Panc1 (cell line): ENCODE measurements around the gene GALNT10. TPM values are rescaled to one million over a fixed set of nuclear protein-coding genes. Genes with fewer than 3 reads are reported as not detected.

ENCODE experiments used
- ATAC-seq: fragments of 200-7000 bp; cut with Tn5 transposase; 2 replicates; pipeline ENCODE4 v1.9.1; 2020; ENCODE audit warnings: mild to moderate bottlenecking, moderate library complexity
- BruUV-seq: library from RNA; stranded (reverse); fragments of 400-500 nt; replicated peaks from 2 replicates; lab custom pipeline; 2021; lab: Mats Ljungman, UMichigan
- CTCF ChIA-PET: fragments of 300-600 bp; sonication (Branson Sonifier 250); formaldehyde crosslinking; loops from one replicate; lab custom pipeline; 2022; ENCODE audit warnings: antibody characterized with exemption; lab: Charles Lee
- POLR2A ChIA-PET: fragments of 300-600 bp; sonication (Branson Sonifier 250); formaldehyde crosslinking; loops from one replicate; lab custom pipeline; 2022; ENCODE audit warnings: antibody characterized with exemption; lab: Charles Lee
- DNase-seq: peaks from one replicate; pipeline ENCODE4 v3.0.0-alpha.2; 2010; ENCODE audit warnings: low read depth, low spot score
- H3K27ac ChIP-seq: 2 replicates; pipeline ENCODE4 v1.5.1; 2011; ENCODE audit warnings: mild to moderate bottlenecking, low read length, inconsistent platforms
- H3K27me3 ChIP-seq: fragments of 200-500 bp; sonication (Bioruptor generic); 2 replicates; pipeline ENCODE4 v1.6.0; 2014; ENCODE audit warnings: low read length, inconsistent platforms; ENCODE audit not compliant: control insufficient read depth, insufficient read depth
- H3K36me3 ChIP-seq: fragments of 200-500 bp; sonication (Bioruptor generic); 2 replicates; pipeline ENCODE4 v1.5.1; 2014; ENCODE audit warnings: inconsistent platforms, mild to moderate bottlenecking, low read length, moderate library complexity; ENCODE audit not compliant: control insufficient read depth, insufficient read depth
- H3K4me1 ChIP-seq: 2 replicates; pipeline ENCODE4 v1.5.1; 2011; ENCODE audit warnings: inconsistent platforms, mild to moderate bottlenecking, low read length, moderate library complexity; ENCODE audit not compliant: control insufficient read depth, insufficient read depth
- H3K4me3 ChIP-seq, 2 experiments: 2 replicates each; pipeline ENCODE4 v1.5.1; 2011 to 2012; ENCODE audit warnings: low read depth in 2 of 2, low read length in 2 of 2, mild to moderate bottlenecking in 2 of 2, inconsistent platforms in 1 of 2, moderate library complexity in 1 of 2
- H3K9me3 ChIP-seq: fragments of 200-500 bp; sonication (Bioruptor generic); 2 replicates; pipeline ENCODE4 v1.5.1; 2014; ENCODE audit warnings: low read depth, mild to moderate bottlenecking, inconsistent platforms, low read length, moderate library complexity; ENCODE audit not compliant: control insufficient read depth, insufficient read depth
- POLR2AphosphoS5 ChIP-seq: IDR thresholded peaks from 2 replicates; pipeline ENCODE4 v1.6.1; 2012; ENCODE audit warnings: mild to moderate bottlenecking, low read depth, low read length, moderate library complexity
- SIN3A ChIP-seq: IDR thresholded peaks from 2 replicates; pipeline ENCODE4 v1.6.1; 2012; ENCODE audit warnings: low read depth, mild to moderate bottlenecking, low read length, moderate library complexity, borderline replicate concordance; ENCODE audit not compliant: insufficient read depth
- TCF7L2 ChIP-seq: IDR thresholded peaks from 2 replicates; pipeline ENCODE4 v1.6.1; 2011; ENCODE audit warnings: mild to moderate bottlenecking, low read depth, low read length, inconsistent platforms
- in situ Hi-C: cut with HindIII; loops from 2 replicates; pipeline ENCODE4 v1.10.0; 2016; ENCODE audit warnings: low sequenced_read_pairs, low pct_unique_long_range_greater_than_20kb
- intact Hi-C: fragments of 100-400 bp; cut with micrococcal nuclease; formaldehyde crosslinking; loops from one replicate; pipeline ENCODE4 v1.10.0; 2022; ENCODE audit not compliant: unreplicated experiment
- total RNA-seq: library from RNA; stranded (reverse); gene quantifications from one replicate; pipeline ENCODE4 v1.2.1, GENCODE V29; 2021; ENCODE audit not compliant: unreplicated experiment
- TF ChIP-seq, protein P1 (sequence below): fragments of 450-650 bp; IDR thresholded peaks from 2 replicates; pipeline ENCODE4 v1.5.1; 2017; ENCODE audit warnings: mild to moderate bottlenecking
- TF ChIP-seq, protein P2 (sequence below), 2 experiments: IDR thresholded peaks; 2 replicates each; pipeline ENCODE4 v1.6.1; 2011 to 2012; ENCODE audit warnings: low read depth in 2 of 2, control low read depth in 1 of 2, low read length in 1 of 2, mild to moderate bottlenecking in 1 of 2, moderate library complexity in 1 of 2; ENCODE audit not compliant: insufficient read depth in 1 of 2

The GALNT10 gene
- total RNA-seq, 1 experiment from 2014 or later: 50.5 TPM

DNA sequence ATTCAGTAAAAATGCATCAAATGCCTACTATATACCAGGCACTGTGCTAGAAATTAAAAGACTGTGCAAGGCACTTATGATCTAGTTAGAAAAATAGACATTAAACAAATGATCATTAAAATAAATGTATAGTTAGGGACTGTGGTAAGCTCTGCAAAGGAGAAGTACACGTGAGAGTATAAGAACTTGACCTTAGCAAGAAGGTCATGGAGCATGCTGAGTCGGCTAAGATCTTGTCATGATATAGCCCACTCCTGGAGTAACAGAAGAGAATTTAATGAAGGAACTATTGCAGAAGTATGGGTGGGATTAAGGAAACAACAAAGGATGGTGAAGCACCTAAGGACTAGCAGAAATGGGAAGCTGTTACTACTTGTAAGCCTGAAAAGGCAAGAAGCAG, 231.8 kb downstream of the GALNT10 start:
- no peak for TF ChIP-seq TCF7L2
- TF ChIP-seq, protein P1, sequence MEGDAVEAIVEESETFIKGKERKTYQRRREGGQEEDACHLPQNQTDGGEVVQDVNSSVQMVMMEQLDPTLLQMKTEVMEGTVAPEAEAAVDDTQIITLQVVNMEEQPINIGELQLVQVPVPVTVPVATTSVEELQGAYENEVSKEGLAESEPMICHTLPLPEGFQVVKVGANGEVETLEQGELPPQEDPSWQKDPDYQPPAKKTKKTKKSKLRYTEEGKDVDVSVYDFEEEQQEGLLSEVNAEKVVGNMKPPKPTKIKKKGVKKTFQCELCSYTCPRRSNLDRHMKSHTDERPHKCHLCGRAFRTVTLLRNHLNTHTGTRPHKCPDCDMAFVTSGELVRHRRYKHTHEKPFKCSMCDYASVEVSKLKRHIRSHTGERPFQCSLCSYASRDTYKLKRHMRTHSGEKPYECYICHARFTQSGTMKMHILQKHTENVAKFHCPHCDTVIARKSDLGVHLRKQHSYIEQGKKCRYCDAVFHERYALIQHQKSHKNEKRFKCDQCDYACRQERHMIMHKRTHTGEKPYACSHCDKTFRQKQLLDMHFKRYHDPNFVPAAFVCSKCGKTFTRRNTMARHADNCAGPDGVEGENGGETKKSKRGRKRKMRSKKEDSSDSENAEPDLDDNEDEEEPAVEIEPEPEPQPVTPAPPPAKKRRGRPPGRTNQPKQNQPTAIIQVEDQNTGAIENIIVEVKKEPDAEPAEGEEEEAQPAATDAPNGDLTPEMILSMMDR: no peak
- TF ChIP-seq, protein P2, sequence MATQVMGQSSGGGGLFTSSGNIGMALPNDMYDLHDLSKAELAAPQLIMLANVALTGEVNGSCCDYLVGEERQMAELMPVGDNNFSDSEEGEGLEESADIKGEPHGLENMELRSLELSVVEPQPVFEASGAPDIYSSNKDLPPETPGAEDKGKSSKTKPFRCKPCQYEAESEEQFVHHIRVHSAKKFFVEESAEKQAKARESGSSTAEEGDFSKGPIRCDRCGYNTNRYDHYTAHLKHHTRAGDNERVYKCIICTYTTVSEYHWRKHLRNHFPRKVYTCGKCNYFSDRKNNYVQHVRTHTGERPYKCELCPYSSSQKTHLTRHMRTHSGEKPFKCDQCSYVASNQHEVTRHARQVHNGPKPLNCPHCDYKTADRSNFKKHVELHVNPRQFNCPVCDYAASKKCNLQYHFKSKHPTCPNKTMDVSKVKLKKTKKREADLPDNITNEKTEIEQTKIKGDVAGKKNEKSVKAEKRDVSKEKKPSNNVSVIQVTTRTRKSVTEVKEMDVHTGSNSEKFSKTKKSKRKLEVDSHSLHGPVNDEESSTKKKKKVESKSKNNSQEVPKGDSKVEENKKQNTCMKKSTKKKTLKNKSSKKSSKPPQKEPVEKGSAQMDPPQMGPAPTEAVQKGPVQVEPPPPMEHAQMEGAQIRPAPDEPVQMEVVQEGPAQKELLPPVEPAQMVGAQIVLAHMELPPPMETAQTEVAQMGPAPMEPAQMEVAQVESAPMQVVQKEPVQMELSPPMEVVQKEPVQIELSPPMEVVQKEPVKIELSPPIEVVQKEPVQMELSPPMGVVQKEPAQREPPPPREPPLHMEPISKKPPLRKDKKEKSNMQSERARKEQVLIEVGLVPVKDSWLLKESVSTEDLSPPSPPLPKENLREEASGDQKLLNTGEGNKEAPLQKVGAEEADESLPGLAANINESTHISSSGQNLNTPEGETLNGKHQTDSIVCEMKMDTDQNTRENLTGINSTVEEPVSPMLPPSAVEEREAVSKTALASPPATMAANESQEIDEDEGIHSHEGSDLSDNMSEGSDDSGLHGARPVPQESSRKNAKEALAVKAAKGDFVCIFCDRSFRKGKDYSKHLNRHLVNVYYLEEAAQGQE (IDR thresholded peaks at IDR 0.05; ENCODE audit: insufficient read depth in 1 of 2, low read depth in 2 of 2, low read length in 1 of 2): no peak
- ChIA-PET POLR2A (no interaction called here), CTCF (interaction anchor here (0.5 kb wide), 1 partner anchor 266 kb away, joined by 3 read pairs; no protein-coding TSS in a partner anchor)
- in situ Hi-C loops: no loop called here
- no peaks in the 10 kb centered on the region for H3K27me3 ChIP-seq
- ATAC-seq (no peak; the same call in 1 of the 2 replicates), DNase-seq (no peak)
- no TSS peak for BruUV-seq
- H3K4me1 ChIP-seq: no peaks in the 10 kb centered on the region
- intact Hi-C loops: no loop called here
- H3K27ac ChIP-seq: no peak overlapping the region
- H3K36me3 ChIP-seq: no peaks in the 10 kb centered on the region
- no peak overlapping the region for H3K4me3 ChIP-seq
- no peaks in the 10 kb centered on the region for H3K9me3 ChIP-seq

DNA sequence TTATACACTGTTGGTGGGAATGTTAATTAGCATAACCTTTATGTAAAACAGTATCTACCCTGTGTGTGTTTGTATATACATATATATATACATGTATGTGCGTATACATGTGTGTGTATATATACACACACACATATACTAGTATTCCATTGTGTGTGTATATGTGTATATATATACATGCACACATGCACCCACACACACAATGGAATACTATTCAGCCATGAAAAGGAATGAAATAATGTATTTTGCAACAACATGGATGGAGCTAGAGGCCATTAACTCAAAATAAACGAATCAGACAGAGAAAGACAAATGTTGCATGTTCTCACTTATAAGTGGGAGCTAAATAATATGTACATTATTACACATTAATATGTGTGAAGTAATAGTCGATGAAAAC, 237.7 kb downstream of the GALNT10 start:
- TF ChIP-seq SIN3A (no peak), POLR2AphosphoS5 (no peak), TCF7L2 (no peak)
- TF ChIP-seq, protein P1: no peak
- TF ChIP-seq, protein P2 (IDR thresholded peaks at IDR 0.05; ENCODE audit: insufficient read depth in 1 of 2, low read depth in 2 of 2, low read length in 1 of 2): no peak
- DNase-seq (no peak), ATAC-seq (no peak)
- no TSS peak for BruUV-seq
- Histone ChIP-seq H3K4me1 (no peaks in the 10 kb centered on the region), H3K9me3 (no peaks in the 10 kb centered on the region), H3K27me3 (no peaks in the 10 kb centered on the region), H3K27ac (no peak overlapping the region), H3K4me3 (no peak overlapping the region), H3K36me3 (no peaks in the 10 kb centered on the region)
- intact Hi-C loops: no loop called here
- POLR2A ChIA-PET: no interaction called here
- in situ Hi-C loops: no loop called here
- CTCF ChIA-PET: no interaction called here
